A673 (cell line): ENCODE results near the gene MAP1S. TPM values are rescaled to one million over a fixed set of nuclear protein-coding genes. Genes with fewer than 3 reads are reported as not detected.
A peak's percentile ranks its signal among the peaks of the same experiment; 100 is the strongest.

Experiments used
- BruUV-seq: library from RNA; stranded (reverse); fragments of 400-500 nt; replicated peaks from 2 replicates; lab custom pipeline; 2021; lab: Mats Ljungman, UMichigan
- CTCF ChIA-PET: fragments of 300-600 bp; sonication (Branson Sonifier 250); formaldehyde crosslinking; loops from one replicate; lab custom pipeline; 2022; ENCODE audit warnings: antibody characterized with exemption; lab: Charles Lee
- POLR2A ChIA-PET: fragments of 300-600 bp; sonication (Branson Sonifier 250); formaldehyde crosslinking; loops from one replicate; lab custom pipeline; 2022; ENCODE audit warnings: antibody characterized with exemption; ENCODE audit not compliant: low non-redundant PET; lab: Charles Lee
- DNase-seq: peaks from one replicate; pipeline ENCODE4 v3.0.0-alpha.2; 2015; ENCODE audit warnings: low spot score
- H3K27ac ChIP-seq: fragments of 200-600 bp; sonication (generic); 2 replicates; pipeline ENCODE4 v1.5.1; 2016; ENCODE audit warnings: mixed run types, low read depth, mild to moderate bottlenecking, mixed read lengths, antibody characterized with exemption, low read length; ENCODE audit not compliant: poor library complexity, severe bottlenecking
- H3K27me3 ChIP-seq: fragments of 200-600 bp; sonication (generic); replicated peaks from 2 replicates; pipeline ENCODE4 v1.6.1; 2017; ENCODE audit warnings: mixed run types, low read depth, mild to moderate bottlenecking, mixed read lengths, antibody characterized with exemption, low read length; ENCODE audit not compliant: insufficient read depth, poor library complexity
- H3K36me3 ChIP-seq: fragments of 200-600 bp; sonication (generic); 2 replicates; pipeline ENCODE4 v1.6.1; 2016; ENCODE audit warnings: mixed run types, mild to moderate bottlenecking, mixed read lengths, antibody characterized with exemption, low read length; ENCODE audit not compliant: insufficient read depth, poor library complexity, severe bottlenecking
- H3K4me1 ChIP-seq: fragments of 200-600 bp; sonication (generic); 2 replicates; pipeline ENCODE4 v1.6.1; 2017; ENCODE audit warnings: mixed run types, mild to moderate bottlenecking, mixed read lengths, antibody characterized with exemption, low read length; ENCODE audit not compliant: insufficient read depth, poor library complexity, severe bottlenecking
- H3K4me3 ChIP-seq: fragments of 200-600 bp; sonication (generic); 2 replicates; pipeline ENCODE4 v1.5.1; 2016; ENCODE audit warnings: low read depth, mixed run types, mild to moderate bottlenecking, mixed read lengths, low read length; ENCODE audit not compliant: poor library complexity, severe bottlenecking
- H3K9me3 ChIP-seq: fragments of 200-600 bp; sonication (generic); 2 replicates; pipeline ENCODE4 v1.6.1; 2016; ENCODE audit warnings: mixed run types, low read depth, mild to moderate bottlenecking, mixed read lengths, antibody characterized with exemption, low read length; ENCODE audit not compliant: poor library complexity, severe bottlenecking
- EZH2 ChIP-seq: fragments of 200-600 bp; sonication (generic); IDR thresholded peaks from 2 replicates; pipeline ENCODE4 v1.6.1; 2017; ENCODE audit warnings: borderline replicate concordance, low read depth, mild to moderate bottlenecking, mixed read lengths, antibody characterized with exemption, low read length; ENCODE audit not compliant: poor library complexity, severe bottlenecking
- intact Hi-C: fragments of 100-400 bp; cut with micrococcal nuclease; formaldehyde crosslinking; loops from one replicate; pipeline ENCODE4 v1.10.0; 2022; ENCODE audit not compliant: unreplicated experiment
- total RNA-seq: library from RNA; stranded (reverse); gene quantifications from 2 replicates; pipeline ENCODE4 v1.2.3, GENCODE V29; 2021
- TF ChIP-seq, protein P1 (sequence below): fragments of 300-800, 200-600 bp; sonication (generic); conservative IDR thresholded peaks from 2 replicates; pipeline ENCODE4 v1.5.1; 2017; ENCODE audit warnings: low read depth, mild to moderate bottlenecking, antibody characterized with exemption, low read length, moderate library complexity, mixed read lengths

MAP1S gene
- total RNA-seq, 1 experiment from 2014 or later = 87.3 TPM

DNA sequence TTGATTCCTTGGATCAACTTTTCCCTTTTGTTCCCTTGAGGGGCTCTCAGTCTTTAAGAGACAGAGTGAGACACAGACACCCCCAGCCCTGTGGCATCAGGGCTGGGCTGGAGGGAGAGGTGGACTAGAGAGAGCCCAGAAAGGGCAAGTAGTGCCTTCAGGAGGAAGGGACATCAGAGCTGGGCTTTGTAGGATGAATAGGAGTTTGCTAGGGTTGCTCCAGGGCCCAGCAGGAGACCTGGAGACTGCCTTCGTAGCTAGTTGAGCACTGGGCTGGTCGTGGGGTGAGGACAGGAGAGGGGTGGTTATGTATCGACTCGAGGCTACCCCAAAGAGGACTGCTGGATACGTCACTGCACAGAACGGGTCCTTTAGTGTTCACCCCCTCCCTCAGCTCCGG, 5.4 kb downstream of the MAP1S start:
- Histone ChIP-seq H3K27ac (no peak overlapping the region), H3K9me3 (no peaks in the 10 kb centered on the region), H3K4me3 (no peak overlapping the region), H3K4me1 (peaks cover 9% of the 10 kb centered on the region), H3K27me3 (no peaks in the 10 kb centered on the region), H3K36me3 (peaks cover 72% of the 10 kb centered on the region)
- TF ChIP-seq, protein P1, sequence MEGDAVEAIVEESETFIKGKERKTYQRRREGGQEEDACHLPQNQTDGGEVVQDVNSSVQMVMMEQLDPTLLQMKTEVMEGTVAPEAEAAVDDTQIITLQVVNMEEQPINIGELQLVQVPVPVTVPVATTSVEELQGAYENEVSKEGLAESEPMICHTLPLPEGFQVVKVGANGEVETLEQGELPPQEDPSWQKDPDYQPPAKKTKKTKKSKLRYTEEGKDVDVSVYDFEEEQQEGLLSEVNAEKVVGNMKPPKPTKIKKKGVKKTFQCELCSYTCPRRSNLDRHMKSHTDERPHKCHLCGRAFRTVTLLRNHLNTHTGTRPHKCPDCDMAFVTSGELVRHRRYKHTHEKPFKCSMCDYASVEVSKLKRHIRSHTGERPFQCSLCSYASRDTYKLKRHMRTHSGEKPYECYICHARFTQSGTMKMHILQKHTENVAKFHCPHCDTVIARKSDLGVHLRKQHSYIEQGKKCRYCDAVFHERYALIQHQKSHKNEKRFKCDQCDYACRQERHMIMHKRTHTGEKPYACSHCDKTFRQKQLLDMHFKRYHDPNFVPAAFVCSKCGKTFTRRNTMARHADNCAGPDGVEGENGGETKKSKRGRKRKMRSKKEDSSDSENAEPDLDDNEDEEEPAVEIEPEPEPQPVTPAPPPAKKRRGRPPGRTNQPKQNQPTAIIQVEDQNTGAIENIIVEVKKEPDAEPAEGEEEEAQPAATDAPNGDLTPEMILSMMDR = no peak
- TF ChIP-seq EZH2 = no peak
- intact Hi-C loops = no loop called here
- DNase-seq = no peak
- POLR2A ChIA-PET = interaction anchor here (0.6 kb wide), 1 partner anchor 1641 kb away, joined by 3 read pairs; no protein-coding TSS in a partner anchor
- CTCF ChIA-PET = no interaction called here
- BruUV-seq = no TSS peak

DNA sequence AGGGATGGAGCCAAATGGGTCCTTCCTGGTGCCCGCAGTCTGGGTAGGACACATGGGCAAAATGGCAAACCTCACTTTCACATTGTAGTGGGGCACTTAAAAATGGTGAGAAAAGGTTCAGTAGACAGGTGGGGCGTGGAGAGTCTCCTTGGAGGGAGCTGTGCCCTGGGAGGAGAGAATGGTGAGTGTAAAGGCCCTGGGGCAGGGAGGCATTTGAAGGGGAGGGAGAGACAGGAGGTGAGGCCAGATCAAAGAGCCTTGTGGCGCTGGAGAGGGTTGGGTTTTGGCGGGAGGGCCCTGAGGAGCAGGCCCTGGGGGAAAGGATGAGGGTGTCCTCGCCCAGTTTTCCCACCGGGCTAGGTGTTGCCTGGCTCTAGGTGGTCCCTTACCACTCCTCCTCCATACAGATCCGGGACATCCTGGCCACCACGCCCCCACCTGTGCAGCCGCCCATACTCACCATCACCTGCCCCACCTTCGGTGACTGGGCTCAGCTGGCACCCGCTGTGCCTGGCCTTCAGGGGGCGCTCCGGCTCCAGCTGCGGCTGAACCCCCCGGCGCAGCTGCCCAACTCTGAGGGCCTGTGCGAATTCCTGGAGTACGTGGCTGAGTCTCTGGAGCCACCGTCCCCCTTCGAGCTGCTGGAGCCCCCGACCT, 6.3 kb downstream of the MAP1S start:
- no peak overlapping the region for H3K4me3 ChIP-seq
- intact Hi-C loops = no loop called here
- peaks cover 81% of the 10 kb centered on the region for H3K36me3 ChIP-seq
- no peak for DNase-seq
- H3K27ac ChIP-seq = no peak overlapping the region
- BruUV-seq = no TSS peak
- H3K27me3 ChIP-seq = no peaks in the 10 kb centered on the region
- H3K9me3 ChIP-seq = no peaks in the 10 kb centered on the region
- POLR2A ChIA-PET = no interaction called here
- TF ChIP-seq EZH2 = no peak
- TF ChIP-seq, protein P1 = peak; percentile 57
- CTCF ChIA-PET = interaction anchor here (0.6 kb wide), 3 partner anchors 15 to 322 kb away, joined by 5 to 9 read pairs (median 6); no protein-coding TSS in a partner anchor
- peaks cover 7% of the 10 kb centered on the region for H3K4me1 ChIP-seq

DNA sequence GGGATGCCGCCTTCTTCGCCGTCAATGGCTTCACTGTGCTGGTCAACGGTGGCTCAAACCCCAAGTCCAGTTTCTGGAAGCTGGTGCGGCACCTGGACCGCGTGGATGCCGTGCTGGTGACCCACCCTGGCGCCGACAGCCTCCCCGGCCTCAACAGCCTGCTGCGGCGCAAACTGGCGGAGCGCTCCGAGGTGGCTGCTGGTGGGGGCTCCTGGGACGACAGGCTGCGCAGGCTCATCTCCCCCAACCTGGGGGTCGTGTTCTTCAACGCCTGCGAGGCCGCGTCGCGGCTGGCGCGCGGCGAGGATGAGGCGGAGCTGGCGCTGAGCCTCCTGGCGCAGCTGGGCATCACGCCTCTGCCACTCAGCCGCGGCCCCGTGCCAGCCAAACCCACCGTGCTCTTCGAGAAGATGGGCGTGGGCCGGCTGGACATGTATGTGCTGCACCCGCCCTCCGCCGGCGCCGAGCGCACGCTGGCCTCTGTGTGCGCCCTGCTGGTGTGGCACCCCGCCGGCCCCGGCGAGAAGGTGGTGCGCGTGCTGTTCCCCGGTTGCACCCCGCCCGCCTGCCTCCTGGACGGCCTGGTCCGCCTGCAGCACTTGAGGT, 7.0 kb downstream of the MAP1S start:
- no TSS peak for BruUV-seq
- no peaks in the 10 kb centered on the region for H3K27me3 ChIP-seq
- H3K4me1 ChIP-seq = peaks cover under 1% of the 10 kb centered on the region
- TF ChIP-seq, protein P1 = no peak
- no peak for TF ChIP-seq EZH2
- no peak overlapping the region for H3K4me3 ChIP-seq
- peaks cover 85% of the 10 kb centered on the region for H3K36me3 ChIP-seq
- peaks cover 4% of the 10 kb centered on the region for H3K9me3 ChIP-seq
- intact Hi-C loops = no loop called here
- ChIA-PET POLR2A (no interaction called here), CTCF (interaction anchor here (0.6 kb wide), 1 partner anchor 41 kb away, joined by 6 read pairs; no protein-coding TSS in a partner anchor)
- H3K27ac ChIP-seq = no peak overlapping the region
- DNase-seq = no peak
